HEK293T (cell line): Measurements from ENCODE around the gene TMEM179.
"Not testable (repeated sequence)": the region's sequence is repeated elsewhere in the genome, so short reads cannot be mapped to it uniquely, and the experiment has no call there.

Source experiments
- CTCF ChIA-PET: fragments of 350-600 bp; formaldehyde crosslinking; extraction: SDS; loops from one replicate; lab custom pipeline; 2021; ENCODE audit warnings: antibody characterized with exemption, inconsistent platforms; lab: Yijun Ruan, JAX
- POLR2A ChIA-PET: fragments of 350-600 bp; formaldehyde crosslinking; extraction: SDS; loops from one replicate; lab custom pipeline; 2020; ENCODE audit warnings: antibody characterized with exemption, inconsistent platforms; lab: Yijun Ruan, JAX
- DNase-seq: peaks from one replicate; pipeline ENCODE4 v3.0.0; 2012; ENCODE audit warnings: mixed read lengths; ENCODE audit errors: extremely low spot score
- ARNT ChIP-seq: fragments of 450-650 bp; IDR thresholded peaks from 2 replicates; pipeline ENCODE4 v1.6.1; 2017; ENCODE audit warnings: mild to moderate bottlenecking
- BHLHE40 ChIP-seq: fragments of 450-650 bp; IDR thresholded peaks from 2 replicates; pipeline ENCODE4 v1.6.1; 2016; ENCODE audit warnings: mild to moderate bottlenecking, moderate library complexity, borderline replicate concordance
- CTBP1 ChIP-seq: fragments of 450-650 bp; IDR thresholded peaks from 2 replicates; pipeline ENCODE4 v1.6.1; 2016; ENCODE audit warnings: borderline replicate concordance
- ELF4 ChIP-seq: fragments of 450-650 bp; IDR thresholded peaks from 2 replicates; pipeline ENCODE4 v1.6.1; 2017; ENCODE audit warnings: antibody characterized with exemption
- FOXA1 ChIP-seq: fragments of 450-650 bp; IDR thresholded peaks from 2 replicates; pipeline ENCODE4 v1.6.1; 2016; ENCODE audit warnings: mild to moderate bottlenecking
- FOXK2 ChIP-seq: fragments of 450-650 bp; IDR thresholded peaks from 2 replicates; pipeline ENCODE4 v1.6.1; 2016; ENCODE audit warnings: mild to moderate bottlenecking
- FOXM1 ChIP-seq: fragments of 450-650 bp; IDR thresholded peaks from 2 replicates; pipeline ENCODE4 v1.6.1; 2017; ENCODE audit warnings: mild to moderate bottlenecking, borderline replicate concordance
- HDGF ChIP-seq: fragments of 450-650 bp; IDR thresholded peaks from 2 replicates; pipeline ENCODE4 v1.6.1; 2017; ENCODE audit warnings: antibody characterized with exemption, borderline replicate concordance
- L3MBTL2 ChIP-seq: fragments of 450-650 bp; conservative IDR thresholded peaks from 2 replicates; pipeline ENCODE4 v1.6.1; 2016; ENCODE audit warnings: mild to moderate bottlenecking
- LEF1 ChIP-seq: fragments of 450-650 bp; IDR thresholded peaks from 2 replicates; pipeline ENCODE4 v1.6.1; 2017; ENCODE audit warnings: mild to moderate bottlenecking, borderline replicate concordance
- NFRKB ChIP-seq: fragments of 450-650 bp; IDR thresholded peaks from 2 replicates; pipeline ENCODE4 v1.6.1; 2016; ENCODE audit warnings: mild to moderate bottlenecking, moderate library complexity
- SP1 ChIP-seq: fragments of 450-650 bp; IDR thresholded peaks from 2 replicates; pipeline ENCODE4 v1.6.1; 2017
- SUZ12 ChIP-seq: fragments of 450-650 bp; IDR thresholded peaks from 2 replicates; pipeline ENCODE4 v1.6.1; 2016; ENCODE audit warnings: mild to moderate bottlenecking
- TARDBP ChIP-seq: fragments of 450-650 bp; IDR thresholded peaks from 2 replicates; pipeline ENCODE4 v1.6.1; 2016
- ZNF384 ChIP-seq: fragments of 450-650 bp; IDR thresholded peaks from 2 replicates; pipeline ENCODE4 v1.6.1; 2016
- TF ChIP-seq, protein P1 (sequence below): fragments of 450-650 bp; IDR thresholded peaks from 2 replicates; pipeline ENCODE4 v1.6.1; 2016

TMEM179 gene

DNA sequence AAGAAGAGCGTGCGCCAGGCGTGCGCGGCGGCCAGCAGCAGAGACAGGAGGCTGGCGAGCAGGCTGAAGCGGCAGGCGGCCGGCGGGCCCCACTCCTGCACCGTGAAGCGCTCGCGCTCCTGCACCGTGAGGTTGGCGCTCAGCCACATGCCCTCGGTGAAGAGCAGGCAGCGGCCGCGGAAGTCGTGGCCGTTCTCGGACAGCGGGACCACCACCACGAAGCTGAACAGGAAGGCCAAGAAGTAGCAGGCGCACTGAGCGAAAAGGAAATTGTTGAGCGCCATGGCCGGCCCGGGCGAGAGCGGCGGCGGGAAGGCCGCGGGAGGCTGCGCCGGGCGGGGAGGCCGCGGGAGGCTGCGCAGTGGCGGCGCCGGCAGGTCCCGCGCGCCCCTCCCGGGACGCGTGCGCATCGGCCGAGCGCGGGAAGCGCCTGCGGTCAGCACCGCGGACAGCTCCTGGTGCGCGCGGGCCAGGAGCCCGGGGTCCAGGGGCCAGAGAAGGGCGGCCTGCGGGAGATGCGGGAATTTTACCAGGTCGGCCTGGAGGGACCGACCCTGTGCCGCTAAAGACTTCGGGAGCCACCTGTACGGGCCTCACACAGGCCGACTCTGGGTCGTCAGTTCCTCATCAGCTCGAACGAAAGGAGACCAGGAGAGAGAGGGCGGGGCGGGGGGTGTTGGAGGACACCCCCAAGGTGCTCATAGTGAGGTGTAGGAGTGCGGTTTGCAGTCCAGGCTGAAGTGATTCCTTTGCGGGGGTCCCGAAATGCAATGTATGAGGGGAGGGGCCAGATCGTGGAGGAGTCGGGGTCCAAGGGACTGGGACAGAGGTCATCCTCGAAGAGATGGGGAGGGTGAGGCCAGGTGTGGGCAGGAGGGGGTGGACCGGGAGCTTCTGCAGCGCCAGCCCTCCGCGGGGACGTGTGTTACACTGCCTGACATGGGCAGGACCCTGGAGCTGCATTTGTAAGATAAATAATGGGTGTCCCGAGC, at the start of gene TMEM179:
TMEM179 (minus strand) TSS at position 315 of the 992 bp plus-strand sequence; CDS start at position 284, 31 bp downstream.
- ChIA-PET POLR2A (no interaction called here), CTCF (no interaction called here)
- TF ChIP-seq ZNF384 = no peak
- TF ChIP-seq L3MBTL2 = 0 out of 2 replicates have a peak, but pooled peaks have one; percentile 29
- peak; percentile 89 for DNase-seq

DNA sequence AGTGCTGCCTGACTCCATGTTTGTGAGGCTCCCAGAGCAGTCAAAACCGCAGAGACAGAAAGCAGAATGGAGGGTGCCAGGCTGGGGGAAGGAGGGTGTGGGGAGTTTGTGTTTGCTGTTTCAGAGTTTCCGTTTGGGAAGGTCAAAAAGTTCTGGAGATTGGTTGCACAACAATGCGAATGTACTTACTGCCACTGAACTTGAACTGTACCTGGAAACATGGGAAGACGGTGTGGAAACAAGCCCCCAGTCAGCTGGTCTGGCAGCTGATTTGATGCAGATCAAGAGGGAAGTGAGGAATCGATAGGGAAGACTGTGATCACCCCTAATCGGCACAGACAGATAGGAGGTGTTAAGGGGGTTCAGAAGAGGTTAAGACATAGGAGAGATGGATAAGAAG, 49.5 kb upstream of the TMEM179 start:
- POLR2A ChIA-PET = no interaction called here
- CTCF ChIA-PET = no interaction called here
- TF ChIP-seq FOXM1 (no peak), NFRKB (no peak), SP1 (no peak), ZNF384 (no peak), LEF1 (no peak), HDGF (no peak), SUZ12 (no peak), TARDBP (no peak), L3MBTL2 (no peak), CTBP1 (no peak), ARNT (no peak), FOXK2 (no peak), BHLHE40 (no peak), ELF4 (no peak), FOXA1 (no peak)
- TF ChIP-seq, protein P1, sequence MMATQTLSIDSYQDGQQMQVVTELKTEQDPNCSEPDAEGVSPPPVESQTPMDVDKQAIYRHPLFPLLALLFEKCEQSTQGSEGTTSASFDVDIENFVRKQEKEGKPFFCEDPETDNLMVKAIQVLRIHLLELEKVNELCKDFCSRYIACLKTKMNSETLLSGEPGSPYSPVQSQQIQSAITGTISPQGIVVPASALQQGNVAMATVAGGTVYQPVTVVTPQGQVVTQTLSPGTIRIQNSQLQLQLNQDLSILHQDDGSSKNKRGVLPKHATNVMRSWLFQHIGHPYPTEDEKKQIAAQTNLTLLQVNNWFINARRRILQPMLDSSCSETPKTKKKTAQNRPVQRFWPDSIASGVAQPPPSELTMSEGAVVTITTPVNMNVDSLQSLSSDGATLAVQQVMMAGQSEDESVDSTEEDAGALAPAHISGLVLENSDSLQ = no peak
- no peak for DNase-seq

DNA sequence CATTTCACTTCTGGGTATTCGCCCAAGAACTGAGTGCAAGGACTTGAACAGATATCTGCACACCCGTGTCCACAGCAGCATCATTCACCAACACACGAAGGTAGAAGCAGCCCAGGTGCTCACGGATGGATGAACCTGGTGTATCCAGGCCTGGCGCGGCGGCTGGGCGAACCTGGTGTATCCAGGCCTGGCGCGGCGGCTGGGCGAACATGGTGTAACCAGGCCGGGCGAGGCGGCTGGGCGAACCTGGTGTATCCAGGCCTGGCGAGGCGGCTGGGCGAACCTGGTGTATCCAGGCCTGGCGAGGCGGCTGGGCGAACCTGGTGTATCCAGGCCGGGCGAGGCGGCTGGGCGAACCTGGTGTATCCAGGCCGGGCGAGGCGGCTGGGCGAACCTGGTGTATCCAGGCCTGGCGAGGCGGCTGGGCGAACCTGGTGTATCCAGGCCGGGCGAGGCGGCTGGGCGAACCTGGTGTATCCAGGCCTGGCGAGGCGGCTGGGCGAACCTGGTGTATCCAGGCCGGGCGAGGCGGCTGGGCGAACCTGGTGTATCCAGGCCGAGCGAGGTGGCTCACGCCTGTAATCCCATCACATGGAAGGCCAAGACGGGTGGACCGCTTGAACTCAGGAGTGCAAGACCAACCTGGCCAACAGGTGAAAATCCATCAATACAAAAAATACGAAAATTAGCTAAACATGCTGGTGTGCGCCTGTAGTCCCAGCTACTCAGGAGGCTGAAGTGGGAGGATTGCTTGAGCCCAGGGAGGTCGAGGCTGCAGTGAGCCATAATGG, 48.8 kb upstream of the TMEM179 start:
- POLR2A ChIA-PET, CTCF ChIA-PET: not testable (repeated sequence)

DNA sequence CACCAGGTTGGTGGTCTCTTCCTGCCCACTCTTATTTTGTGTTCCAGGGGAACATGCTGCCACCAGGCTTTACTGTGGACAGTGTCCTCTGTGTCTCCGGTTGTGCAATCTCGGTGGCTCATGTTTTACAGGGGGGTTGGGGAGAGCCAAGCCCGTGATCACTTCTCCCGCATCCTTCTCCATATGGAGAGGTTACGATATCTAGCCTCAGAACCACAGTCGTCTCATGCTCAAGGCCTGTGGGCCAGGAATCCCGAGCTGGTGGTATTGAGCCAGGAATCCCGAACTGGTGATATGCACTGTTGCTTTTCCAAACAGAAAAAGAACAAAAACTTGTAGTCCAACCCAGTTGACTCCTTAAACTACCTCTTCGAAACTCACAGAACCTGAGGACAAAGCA, 47.8 kb upstream of the TMEM179 start:
- POLR2A ChIA-PET = no interaction called here
- TF ChIP-seq LEF1 = no peak
- TF ChIP-seq NFRKB = no peak
- TF ChIP-seq FOXM1 = no peak
- TF ChIP-seq ZNF384 = no peak
- TF ChIP-seq FOXA1 = no peak
- TF ChIP-seq, protein P1 = no peak
- TF ChIP-seq FOXK2 = no peak
- no peak for TF ChIP-seq SP1
- TF ChIP-seq HDGF = no peak
- no peak for TF ChIP-seq ELF4
- TF ChIP-seq SUZ12 = no peak
- TF ChIP-seq CTBP1 = no peak
- TF ChIP-seq ARNT = no peak
- no peak for TF ChIP-seq TARDBP
- TF ChIP-seq L3MBTL2 = no peak
- no peak for TF ChIP-seq BHLHE40
- CTCF ChIA-PET = no interaction called here
- no peak for DNase-seq

More for the DNA sequence above, 48.8 kb upstream of the TMEM179 start:
- not testable (repeated sequence) for DNase-seq

DNA sequence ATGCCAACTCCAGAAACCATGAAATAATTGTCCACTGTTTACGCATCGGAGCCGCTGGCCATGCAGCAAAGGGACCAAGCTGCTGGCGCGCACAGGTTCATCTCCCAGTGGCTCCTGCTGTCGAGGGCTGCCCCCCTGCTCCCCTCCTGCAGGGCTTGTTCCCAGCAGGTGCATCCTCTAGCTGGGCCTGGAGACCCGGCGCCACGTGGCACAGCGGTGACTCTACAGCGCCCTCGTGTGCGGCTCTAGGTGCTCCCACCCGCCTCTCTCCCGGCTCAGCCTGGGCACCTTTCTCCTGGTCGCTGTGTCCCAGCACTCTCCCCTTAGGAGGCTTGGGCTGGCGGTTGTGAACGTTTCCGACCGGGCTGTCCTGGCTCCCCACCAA, 47.3 kb upstream of the TMEM179 start:
- ChIA-PET CTCF (no interaction called here), POLR2A (no interaction called here)
- no peak for TF ChIP-seq SUZ12
- TF ChIP-seq SP1 = no peak
- TF ChIP-seq ZNF384 = no peak
- TF ChIP-seq BHLHE40 = no peak
- TF ChIP-seq TARDBP = no peak
- TF ChIP-seq FOXM1 = no peak
- TF ChIP-seq CTBP1 = no peak
- TF ChIP-seq LEF1 = no peak
- no peak for TF ChIP-seq L3MBTL2
- no peak for TF ChIP-seq HDGF
- TF ChIP-seq, protein P1 = no peak
- TF ChIP-seq FOXK2 = no peak
- no peak for TF ChIP-seq NFRKB
- TF ChIP-seq FOXA1 = no peak
- no peak for TF ChIP-seq ELF4
- TF ChIP-seq ARNT = no peak
- DNase-seq = no peak
